Measurements from ENCODE around the gene TSPYL1. TPM values are rescaled to one million over a fixed set of nuclear protein-coding genes. Genes with fewer than 3 reads are reported as not detected.

The TSPYL1 gene
- total RNA-seq, 1 experiment from 2014 or later = 70.3 TPM

- Histone ChIP-seq H3K79me2 (ENCODE audit: insufficient read depth, low read length) (peaks cover 38% of the 10 kb centered on the region), H3K36me3 (ENCODE audit: control insufficient read depth in 1 of 2, insufficient read depth in 2 of 2, low read length in 2 of 2) (peaks cover 0 to 12% of the 10 kb centered on the region in 2 experiments; a peak in 2 of 4 replicates), H4K20me1 (ENCODE audit: insufficient read depth) (no peaks in the 10 kb centered on the region), H3K4me2 (ENCODE audit: low read length) (peak overlapping the region; percentile 88), H3K4me3 (replicated peaks in 1 of 2; ENCODE audit: low read depth in 1 of 2, low read length in 2 of 2) (peak overlapping the region in 1 of 2 experiments; percentile 95; a peak in 2 of 4 replicates), H3K27me3 (ENCODE audit: insufficient read depth, low read length) (no peaks in the 10 kb centered on the region), H3K9me3 (ENCODE audit: control insufficient read depth in 1 of 2, insufficient read depth in 1 of 2, low read depth in 1 of 2, low read length in 2 of 2) (no peaks in the 10 kb centered on the region), H3K4me1 (ENCODE audit: control insufficient read depth in 1 of 2, insufficient read depth in 2 of 2, low read length in 2 of 2) (peaks cover 6 to 17% of the 10 kb centered on the region in 2 experiments), H3K9ac (ENCODE audit: low read length) (no peak overlapping the region), H3K27ac (ENCODE audit: low read depth, low read length) (no peak overlapping the region), H2AFZ (ENCODE audit: low read depth, low read length, poor library complexity, severe bottlenecking) (no peak overlapping the region), H3K9me2 (ENCODE audit: insufficient read depth) (no peaks in the 10 kb centered on the region)
- CTCF ChIA-PET = no interaction called here
- intact Hi-C loops (cut with micrococcal nuclease) = no loop called here
- TF ChIP-seq CEBPB (IDR thresholded peaks at IDR 0.05; ENCODE audit: low read depth) = no peak
- no peak for TF ChIP-seq POLR2A (IDR thresholded peaks at IDR 0.05; ENCODE audit: borderline replicate concordance, extremely low read depth, insufficient read depth, insufficient read length)
- no peak for TF ChIP-seq SP1 (IDR thresholded peaks at IDR 0.05; ENCODE audit: low read depth)
- no peak for TF ChIP-seq CBX3 (IDR thresholded peaks at IDR 0.05; ENCODE audit: low read depth)
- no peak for TF ChIP-seq SRF (IDR thresholded peaks at IDR 0.05; ENCODE audit: low read depth)
- no peak for TF ChIP-seq ZFX (IDR thresholded peaks at IDR 0.05)
- TF ChIP-seq, protein P1, sequence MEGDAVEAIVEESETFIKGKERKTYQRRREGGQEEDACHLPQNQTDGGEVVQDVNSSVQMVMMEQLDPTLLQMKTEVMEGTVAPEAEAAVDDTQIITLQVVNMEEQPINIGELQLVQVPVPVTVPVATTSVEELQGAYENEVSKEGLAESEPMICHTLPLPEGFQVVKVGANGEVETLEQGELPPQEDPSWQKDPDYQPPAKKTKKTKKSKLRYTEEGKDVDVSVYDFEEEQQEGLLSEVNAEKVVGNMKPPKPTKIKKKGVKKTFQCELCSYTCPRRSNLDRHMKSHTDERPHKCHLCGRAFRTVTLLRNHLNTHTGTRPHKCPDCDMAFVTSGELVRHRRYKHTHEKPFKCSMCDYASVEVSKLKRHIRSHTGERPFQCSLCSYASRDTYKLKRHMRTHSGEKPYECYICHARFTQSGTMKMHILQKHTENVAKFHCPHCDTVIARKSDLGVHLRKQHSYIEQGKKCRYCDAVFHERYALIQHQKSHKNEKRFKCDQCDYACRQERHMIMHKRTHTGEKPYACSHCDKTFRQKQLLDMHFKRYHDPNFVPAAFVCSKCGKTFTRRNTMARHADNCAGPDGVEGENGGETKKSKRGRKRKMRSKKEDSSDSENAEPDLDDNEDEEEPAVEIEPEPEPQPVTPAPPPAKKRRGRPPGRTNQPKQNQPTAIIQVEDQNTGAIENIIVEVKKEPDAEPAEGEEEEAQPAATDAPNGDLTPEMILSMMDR (IDR thresholded peaks at IDR 0.05 in 2 of 3, conservative IDR thresholded peaks at IDR 0.05 in 1 of 3; ENCODE audit: borderline replicate concordance in 1 of 3, insufficient read depth in 1 of 3, low read depth in 2 of 3, low read length in 2 of 3) = no peak
- no peak for TF ChIP-seq YY1 (IDR thresholded peaks at IDR 0.05; ENCODE audit: extremely low read depth, insufficient replicate concordance, low read depth, low read length)
- no peak for TF ChIP-seq EGR1 (IDR thresholded peaks at IDR 0.05; ENCODE audit: low read depth)
- TF ChIP-seq RAD21 (IDR thresholded peaks at IDR 0.05; ENCODE audit: low read depth) = no peak
- TF ChIP-seq, protein P2, sequence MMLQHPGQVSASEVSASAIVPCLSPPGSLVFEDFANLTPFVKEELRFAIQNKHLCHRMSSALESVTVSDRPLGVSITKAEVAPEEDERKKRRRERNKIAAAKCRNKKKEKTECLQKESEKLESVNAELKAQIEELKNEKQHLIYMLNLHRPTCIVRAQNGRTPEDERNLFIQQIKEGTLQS (IDR thresholded peaks at IDR 0.05) = no peak
- TF ChIP-seq, protein P3, sequence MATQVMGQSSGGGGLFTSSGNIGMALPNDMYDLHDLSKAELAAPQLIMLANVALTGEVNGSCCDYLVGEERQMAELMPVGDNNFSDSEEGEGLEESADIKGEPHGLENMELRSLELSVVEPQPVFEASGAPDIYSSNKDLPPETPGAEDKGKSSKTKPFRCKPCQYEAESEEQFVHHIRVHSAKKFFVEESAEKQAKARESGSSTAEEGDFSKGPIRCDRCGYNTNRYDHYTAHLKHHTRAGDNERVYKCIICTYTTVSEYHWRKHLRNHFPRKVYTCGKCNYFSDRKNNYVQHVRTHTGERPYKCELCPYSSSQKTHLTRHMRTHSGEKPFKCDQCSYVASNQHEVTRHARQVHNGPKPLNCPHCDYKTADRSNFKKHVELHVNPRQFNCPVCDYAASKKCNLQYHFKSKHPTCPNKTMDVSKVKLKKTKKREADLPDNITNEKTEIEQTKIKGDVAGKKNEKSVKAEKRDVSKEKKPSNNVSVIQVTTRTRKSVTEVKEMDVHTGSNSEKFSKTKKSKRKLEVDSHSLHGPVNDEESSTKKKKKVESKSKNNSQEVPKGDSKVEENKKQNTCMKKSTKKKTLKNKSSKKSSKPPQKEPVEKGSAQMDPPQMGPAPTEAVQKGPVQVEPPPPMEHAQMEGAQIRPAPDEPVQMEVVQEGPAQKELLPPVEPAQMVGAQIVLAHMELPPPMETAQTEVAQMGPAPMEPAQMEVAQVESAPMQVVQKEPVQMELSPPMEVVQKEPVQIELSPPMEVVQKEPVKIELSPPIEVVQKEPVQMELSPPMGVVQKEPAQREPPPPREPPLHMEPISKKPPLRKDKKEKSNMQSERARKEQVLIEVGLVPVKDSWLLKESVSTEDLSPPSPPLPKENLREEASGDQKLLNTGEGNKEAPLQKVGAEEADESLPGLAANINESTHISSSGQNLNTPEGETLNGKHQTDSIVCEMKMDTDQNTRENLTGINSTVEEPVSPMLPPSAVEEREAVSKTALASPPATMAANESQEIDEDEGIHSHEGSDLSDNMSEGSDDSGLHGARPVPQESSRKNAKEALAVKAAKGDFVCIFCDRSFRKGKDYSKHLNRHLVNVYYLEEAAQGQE (IDR thresholded peaks at IDR 0.05; ENCODE audit: low read depth) = no peak
- TF ChIP-seq ZNF274 (IDR thresholded peaks at IDR 0.05; ENCODE audit: low read depth, low read length) = no peak
- no peak for TF ChIP-seq JUND (IDR thresholded peaks at IDR 0.05)
- no peak for TF ChIP-seq ELF1 (IDR thresholded peaks at IDR 0.05; ENCODE audit: borderline replicate concordance, low read depth)
- TF ChIP-seq EZH2 (IDR thresholded peaks at IDR 0.05) = no peak
- no peak for TF ChIP-seq ZBTB33 (IDR thresholded peaks at IDR 0.05; ENCODE audit: extremely low read depth, insufficient replicate concordance, low read length)
- no peak for TF ChIP-seq MAX (IDR thresholded peaks at IDR 0.05)
- no peak for TF ChIP-seq POLR2AphosphoS5 (IDR thresholded peaks at IDR 0.05; ENCODE audit: low read depth, low read length)
- no peak for DNase-seq (ENCODE audit: low read depth, low spot score)
- RAD21 ChIA-PET (ENCODE audit: low non-redundant PET in 1 of 2, low total read pairs in 2 of 2, uncharacterized antibody in 2 of 2, unreplicated experiment in 2 of 2) = no interaction called here
- no TSS peak for BruUV-seq (replicated peaks)
- POLR2A ChIA-PET = no interaction called here
- ATAC-seq = no peak
Measured at GRCh38 chr6:116280933-116281316, 1.2 kb upstream of the TSPYL1 start.
